H1 (cell line): ENCODE measurements around the gene PTS. TPM values are rescaled to one million over a fixed set of nuclear protein-coding genes. Genes with fewer than 3 reads are reported as not detected.

Experiments used
- ASH2L ChIP-seq: fragments of 200-600, 300-600 bp; sonication (generic); IDR thresholded peaks from one replicate; pipeline ENCODE4 v1.7.1; 2017; ENCODE audit warnings: low read length
- CBX5 ChIP-seq: fragments of 300-800, 300-1000 bp; sonication (generic); IDR thresholded peaks from 2 replicates; pipeline ENCODE4 v1.7.1; 2016; ENCODE audit warnings: antibody characterized with exemption, low read length, low read depth
- CBX8 ChIP-seq: fragments of 300-800, 300-1000 bp; sonication (generic); IDR thresholded peaks from 2 replicates; pipeline ENCODE4 v1.7.1; 2016; ENCODE audit warnings: low read depth, low read length, borderline replicate concordance
- CHD7 ChIP-seq: fragments of 300-600 bp; sonication (generic); IDR thresholded peaks from 2 replicates; pipeline ENCODE4 v1.7.1; 2012; ENCODE audit warnings: low read length, moderate library complexity, mild to moderate bottlenecking, inconsistent platforms; ENCODE audit not compliant: insufficient replicate concordance
- CTBP2 ChIP-seq: IDR thresholded peaks from 2 replicates; pipeline ENCODE4 v1.7.0; 2011; ENCODE audit warnings: borderline replicate concordance, mild to moderate bottlenecking, moderate library complexity, mixed read lengths, low read length; ENCODE audit not compliant: insufficient read depth, insufficient read length
- JUND ChIP-seq: IDR thresholded peaks from 2 replicates; pipeline ENCODE4 v1.6.1; 2011; ENCODE audit warnings: mild to moderate bottlenecking, improper control_type of control experiment, low read length
- SUZ12 ChIP-seq: fragments of 200-600 bp; sonication (generic); IDR thresholded peaks from 2 replicates; pipeline ENCODE4 v1.6.1; 2012; ENCODE audit warnings: mild to moderate bottlenecking, inconsistent platforms, low read length, moderate library complexity, mixed read lengths
- TAF7 ChIP-seq: optimal IDR thresholded peaks from 2 replicates; pipeline ENCODE3; 2011; ENCODE audit warnings: low read depth, mild to moderate bottlenecking, inconsistent platforms, low read length, moderate library complexity, borderline replicate concordance
- polyA plus RNA-seq, 7 experiments: library from polyadenylated mRNA; depleted of rRNA in 3 of 7; stranded (reverse) in 5 of 7; unstranded in 2 of 7; fragments of >200 nt in 5 of 7; fragments of 200-250 nt in 2 of 7; gene quantifications; 1 replicate in 5 of 7; 2 replicates in 1 of 7; 4 replicates in 1 of 7; pipeline versions ENCODE4 v1.2.1 to v1.2.3, GENCODE V29; 2011 to 2013; ENCODE audit warnings: missing spikeins in 2 of 7, mixed read lengths in 2 of 7
- total RNA-seq: library from RNA; stranded (reverse); fragmentation: NEBNext Ultra II Directional; extraction: Animal tissue kit (Norgen Biotek cat#: 25700); gene quantifications from 2 replicates; pipeline ENCODE4 v1.2.1, GENCODE V29; 2021
- TF ChIP-seq, protein P1 (sequence below): IDR thresholded peaks from 2 replicates; pipeline ENCODE4 v1.6.1; 2012; ENCODE audit warnings: low read length, inconsistent platforms

Gene PTS
- total and polyA plus RNA-seq, 2 of the 8 experiments (the other 6 are each of a cell fraction or from before 2014, with no cell fraction given): 18.3 to 25.9 TPM

DNA sequence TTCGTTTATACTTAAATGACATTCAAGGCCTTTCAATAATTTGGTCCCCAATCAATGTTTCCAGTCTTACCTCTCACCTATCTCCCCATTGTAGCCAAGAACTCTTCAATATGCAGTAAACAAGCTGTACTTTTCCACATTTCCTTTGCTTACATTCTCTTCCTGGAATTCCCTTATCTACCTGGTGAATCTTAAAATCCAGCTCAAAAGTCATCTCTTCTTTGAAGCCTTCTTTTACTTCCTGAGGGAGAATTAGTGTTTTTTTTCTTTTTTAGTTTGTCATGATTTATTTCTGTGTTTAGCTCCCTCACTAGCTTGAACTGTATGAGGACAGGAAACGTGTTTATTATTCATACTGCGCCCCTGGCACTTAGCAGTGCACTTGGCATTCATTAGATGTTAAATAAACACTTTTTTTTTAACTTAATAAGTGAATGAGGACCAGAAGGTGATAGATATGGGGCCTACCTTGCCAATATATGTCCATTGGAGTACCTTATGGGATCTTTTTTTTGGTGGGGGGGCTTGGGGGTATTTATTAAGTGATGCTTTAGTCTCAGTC lies 4.9 kb upstream of the PTS start (continued):
- TF ChIP-seq CHD7 (no peak), CTBP2 (no peak), CBX8 (no peak), TAF7 (no peak), SUZ12 (no peak), CBX5 (no peak), JUND (no peak), ASH2L (no peak)
- TF ChIP-seq, protein P1, sequence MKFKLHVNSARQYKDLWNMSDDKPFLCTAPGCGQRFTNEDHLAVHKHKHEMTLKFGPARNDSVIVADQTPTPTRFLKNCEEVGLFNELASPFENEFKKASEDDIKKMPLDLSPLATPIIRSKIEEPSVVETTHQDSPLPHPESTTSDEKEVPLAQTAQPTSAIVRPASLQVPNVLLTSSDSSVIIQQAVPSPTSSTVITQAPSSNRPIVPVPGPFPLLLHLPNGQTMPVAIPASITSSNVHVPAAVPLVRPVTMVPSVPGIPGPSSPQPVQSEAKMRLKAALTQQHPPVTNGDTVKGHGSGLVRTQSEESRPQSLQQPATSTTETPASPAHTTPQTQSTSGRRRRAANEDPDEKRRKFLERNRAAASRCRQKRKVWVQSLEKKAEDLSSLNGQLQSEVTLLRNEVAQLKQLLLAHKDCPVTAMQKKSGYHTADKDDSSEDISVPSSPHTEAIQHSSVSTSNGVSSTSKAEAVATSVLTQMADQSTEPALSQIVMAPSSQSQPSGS: no peak
